Bronchus fibroblast of lung (primary cell): ENCODE data around the gene RBMS1. TPM values are rescaled to one million over a fixed set of nuclear protein-coding genes. Genes with fewer than 3 reads are reported as not detected.

Source experiments
- total RNA-seq: library from RNA; depleted of rRNA; stranded (reverse); fragments of >200 nt; gene quantifications from 2 replicates; pipeline ENCODE4 v1.2.3, GENCODE V29; 2015

Gene RBMS1, protein sequence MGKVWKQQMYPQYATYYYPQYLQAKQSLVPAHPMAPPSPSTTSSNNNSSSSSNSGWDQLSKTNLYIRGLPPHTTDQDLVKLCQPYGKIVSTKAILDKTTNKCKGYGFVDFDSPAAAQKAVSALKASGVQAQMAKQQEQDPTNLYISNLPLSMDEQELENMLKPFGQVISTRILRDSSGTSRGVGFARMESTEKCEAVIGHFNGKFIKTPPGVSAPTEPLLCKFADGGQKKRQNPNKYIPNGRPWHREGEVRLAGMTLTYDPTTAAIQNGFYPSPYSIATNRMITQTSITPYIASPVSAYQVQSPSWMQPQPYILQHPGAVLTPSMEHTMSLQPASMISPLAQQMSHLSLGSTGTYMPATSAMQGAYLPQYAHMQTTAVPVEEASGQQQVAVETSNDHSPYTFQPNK
- 31.1 and 33.5 TPM in 2 replicates for total RNA-seq

DNA sequence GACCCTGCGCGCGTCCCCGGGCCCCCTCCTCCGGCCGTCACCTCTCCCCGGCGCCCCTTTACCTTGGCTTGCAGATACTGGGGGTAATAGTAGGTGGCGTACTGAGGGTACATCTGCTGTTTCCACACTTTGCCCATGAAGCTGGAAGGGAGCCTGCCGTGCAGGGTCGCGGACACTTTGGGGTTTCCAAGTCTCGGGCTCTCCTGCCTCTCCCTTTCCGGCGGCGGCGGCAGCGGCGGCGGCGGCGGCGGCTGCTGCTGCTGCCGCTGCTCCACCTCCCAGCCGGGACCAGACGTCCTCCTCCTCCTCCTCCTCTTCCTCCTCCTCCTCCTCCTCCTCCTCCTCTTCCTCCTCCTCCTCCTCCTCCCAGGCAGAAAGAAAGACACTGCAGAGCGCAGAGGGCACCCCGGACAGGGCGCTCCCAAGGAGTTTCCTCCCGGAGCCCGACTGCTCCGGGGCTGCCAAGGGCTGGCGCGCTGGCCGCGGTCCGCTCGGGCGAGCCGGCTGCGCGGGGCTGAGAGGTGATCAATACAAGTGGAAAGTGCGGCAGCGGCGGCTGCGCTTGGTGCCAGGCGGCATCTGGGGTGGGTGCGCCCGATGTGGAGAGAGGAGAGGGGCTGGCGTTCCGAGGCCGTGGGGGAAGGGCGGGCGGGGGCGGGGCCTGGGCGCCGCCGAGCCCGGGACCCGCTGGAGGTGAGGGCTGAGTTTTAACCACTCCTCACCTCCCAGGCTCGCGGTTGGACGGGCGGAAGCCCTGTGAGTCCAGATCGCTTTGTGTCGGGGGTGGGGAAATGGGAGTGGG, at the start of gene RBMS1:
RBMS1 (minus strand) TSS at position 581 of the 802 bp plus-strand sequence; CDS start at position 137, 444 bp downstream.

